Right ventricle myocardium superior (tissue), 1 donor: Measurements from ENCODE around the gene BTBD7. TPM values are rescaled to one million over a fixed set of nuclear protein-coding genes. Genes with fewer than 3 reads are reported as not detected.
"Not testable (repeated sequence)": the region's sequence is repeated elsewhere in the genome, so short reads cannot be mapped to it uniquely, and the experiment has no call there.

ENCODE experiments used
- ATAC-seq: fragments of 200-7000 bp; cut with Tn5 transposase; one replicate; pipeline ENCODE4 v1.9.1; 2020; ENCODE audit warnings: mild to moderate bottlenecking; ENCODE audit not compliant: poor library complexity
- DNase-seq: peaks from one replicate; pipeline ENCODE4 v3.0.0-alpha.2; 2020
- intact Hi-C: fragments of 100-400 bp; cut with DNase I; formaldehyde crosslinking; loops from one replicate; pipeline ENCODE4 v1.11.2; 2022
- total RNA-seq: library from RNA; stranded (reverse); fragmentation: NEBNext Ultra II Directional; extraction: Animal tissue kit (Norgen Biotek cat#: 25700); gene quantifications from one replicate; pipeline ENCODE4 v1.2.1, GENCODE V29; 2021
- donor health status: DM: no; HTN: yes; CAD: no; lungs with severe emphysema.

BTBD7 gene
- total RNA-seq, 1 donor from 2014 or later = 15.9 TPM

GRCh38 chr14:93274055-93274806 lies 58.6 kb downstream of the BTBD7 start:
- intact Hi-C loops = no loop called here
- no peak for ATAC-seq
- DNase-seq = no peak

DNA sequence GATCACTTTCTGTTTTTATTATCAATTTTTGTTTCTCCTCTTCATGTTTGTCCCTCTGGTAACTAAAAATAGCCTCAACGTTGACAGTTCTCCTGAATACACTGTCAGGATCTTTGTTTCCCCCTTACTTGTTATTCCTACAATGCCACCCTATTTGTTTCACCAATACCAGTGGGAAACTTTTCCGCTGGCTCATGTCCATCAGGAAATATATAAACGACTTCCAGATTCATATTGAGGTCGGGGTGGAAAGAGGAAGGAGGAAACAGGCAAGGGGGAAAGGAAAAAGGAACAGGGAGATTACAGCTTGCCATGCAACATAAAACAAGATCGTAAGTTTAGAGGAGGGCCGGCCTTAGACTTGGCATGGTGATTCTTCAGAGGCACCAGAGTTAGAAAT lies 61.7 kb downstream of the BTBD7 start:
- ATAC-seq = peak; percentile 36
- intact Hi-C loops = no loop called here

DNA sequence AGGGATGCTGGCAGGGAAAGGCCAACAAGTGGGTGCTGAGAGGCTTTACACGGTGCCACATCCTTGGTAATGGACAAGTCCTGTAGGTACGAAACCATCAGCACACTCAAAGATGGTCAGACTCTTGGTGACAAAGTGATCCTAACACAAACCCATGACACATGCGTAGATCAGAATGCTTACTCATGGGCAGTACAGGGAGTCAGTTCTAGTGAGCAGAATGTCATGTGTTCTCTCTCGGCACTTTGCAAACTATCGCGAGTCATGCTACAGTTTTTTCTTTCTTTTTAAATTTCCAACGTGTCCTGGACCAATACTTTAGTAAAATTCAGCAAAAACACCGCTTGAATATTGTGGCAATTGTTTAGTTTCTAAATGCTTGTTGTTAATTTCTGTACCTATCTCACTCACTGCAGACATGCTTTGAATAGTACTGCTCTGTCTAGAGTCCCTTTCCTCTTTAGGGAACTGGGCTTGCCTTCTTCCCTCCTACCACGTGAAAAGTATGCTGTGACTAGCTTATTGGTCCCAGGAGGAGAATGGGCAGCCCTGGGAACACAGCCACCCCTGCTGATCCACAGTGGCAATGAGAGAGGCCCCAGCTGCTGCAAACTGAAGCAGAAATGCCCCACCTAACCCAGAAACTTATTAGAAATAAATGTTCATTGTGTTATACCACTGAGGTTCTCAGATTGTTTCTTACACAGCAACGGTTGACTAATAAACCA lies 63.3 kb downstream of the BTBD7 start:
- DNase-seq = no peak
- peak; percentile 52 for ATAC-seq
- intact Hi-C loops = no loop called here

More for the DNA sequence above, 61.7 kb downstream of the BTBD7 start:
- DNase-seq = no peak

DNA sequence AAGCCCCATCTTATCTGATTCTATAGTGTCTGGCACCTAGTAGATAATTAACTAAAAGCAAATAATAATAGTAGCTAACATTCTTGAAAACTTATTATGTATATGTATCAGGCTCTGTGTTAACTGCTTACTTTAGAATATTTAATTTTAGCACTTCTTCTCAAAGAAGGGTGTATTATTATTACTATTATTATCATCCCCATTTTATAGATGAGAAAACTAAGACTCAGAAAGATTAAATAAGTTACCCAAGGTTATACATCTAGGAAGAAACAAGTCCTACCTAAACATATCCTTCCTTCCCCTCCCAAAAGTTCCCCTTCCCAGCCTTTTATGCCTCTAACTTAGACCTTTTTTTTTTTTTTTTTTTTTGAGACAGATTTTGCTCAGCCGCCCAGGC lies 64.4 kb downstream of the BTBD7 start:
- intact Hi-C loops = no loop called here
- ATAC-seq (no peak), DNase-seq (no peak)

DNA sequence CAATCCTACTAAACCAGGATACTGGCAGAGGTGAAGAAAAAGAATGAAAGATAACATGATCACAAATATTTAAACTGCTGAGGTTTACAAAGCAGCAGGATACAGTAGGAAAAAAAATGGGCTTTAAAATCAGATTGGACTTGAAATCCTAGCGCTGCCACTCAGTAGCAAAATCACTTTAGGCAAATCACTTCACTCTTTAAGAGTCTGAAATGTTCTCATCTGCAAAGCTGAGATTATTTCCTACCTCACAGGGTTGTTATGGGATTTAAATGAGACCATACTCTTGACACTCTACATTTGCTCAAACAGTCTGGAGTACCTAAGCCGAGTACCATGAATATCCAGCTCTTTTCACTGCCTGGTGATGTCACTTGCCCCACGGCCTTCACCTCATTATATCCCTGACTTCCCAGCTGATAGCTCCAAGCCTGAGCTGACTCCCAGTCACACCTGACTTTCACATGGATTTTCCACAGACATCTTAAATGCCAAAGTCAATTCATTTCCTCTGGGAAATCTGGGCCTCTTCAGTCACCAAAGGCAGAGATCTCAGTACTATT lies 65.6 kb downstream of the BTBD7 start:
- intact Hi-C loops = no loop called here
- no peak for DNase-seq
- no peak for ATAC-seq

DNA sequence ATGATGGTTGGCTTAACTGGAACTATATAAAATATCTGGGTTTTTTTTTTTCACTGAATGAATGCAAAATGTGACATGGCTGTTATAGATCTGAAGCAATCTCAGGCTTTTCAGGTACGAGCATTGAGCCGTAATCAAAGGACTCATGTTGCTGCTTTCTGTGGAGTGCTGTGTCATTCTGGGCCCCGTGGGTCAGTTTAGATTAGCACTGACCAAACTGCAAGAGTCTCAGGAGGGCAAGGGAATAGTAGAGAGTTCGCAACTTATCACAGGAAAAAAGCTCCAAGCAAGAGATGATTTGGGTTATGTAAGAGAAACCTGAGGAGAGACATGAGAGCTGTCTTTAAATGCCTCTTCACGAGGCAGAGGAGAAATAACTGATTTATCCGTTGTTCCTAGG lies 66.7 kb downstream of the BTBD7 start:
- ATAC-seq (no peak), DNase-seq (no peak)
- intact Hi-C loops = no loop called here

GRCh38 chr14:93263416-93263815 lies 69.4 kb downstream of the BTBD7 start:
- intact Hi-C loops = no loop called here
- DNase-seq (no peak), ATAC-seq (no peak)

GRCh38 chr14:93262446-93262845 lies 70.4 kb downstream of the BTBD7 start:
- intact Hi-C loops = no loop called here
- ATAC-seq = no peak

DNA sequence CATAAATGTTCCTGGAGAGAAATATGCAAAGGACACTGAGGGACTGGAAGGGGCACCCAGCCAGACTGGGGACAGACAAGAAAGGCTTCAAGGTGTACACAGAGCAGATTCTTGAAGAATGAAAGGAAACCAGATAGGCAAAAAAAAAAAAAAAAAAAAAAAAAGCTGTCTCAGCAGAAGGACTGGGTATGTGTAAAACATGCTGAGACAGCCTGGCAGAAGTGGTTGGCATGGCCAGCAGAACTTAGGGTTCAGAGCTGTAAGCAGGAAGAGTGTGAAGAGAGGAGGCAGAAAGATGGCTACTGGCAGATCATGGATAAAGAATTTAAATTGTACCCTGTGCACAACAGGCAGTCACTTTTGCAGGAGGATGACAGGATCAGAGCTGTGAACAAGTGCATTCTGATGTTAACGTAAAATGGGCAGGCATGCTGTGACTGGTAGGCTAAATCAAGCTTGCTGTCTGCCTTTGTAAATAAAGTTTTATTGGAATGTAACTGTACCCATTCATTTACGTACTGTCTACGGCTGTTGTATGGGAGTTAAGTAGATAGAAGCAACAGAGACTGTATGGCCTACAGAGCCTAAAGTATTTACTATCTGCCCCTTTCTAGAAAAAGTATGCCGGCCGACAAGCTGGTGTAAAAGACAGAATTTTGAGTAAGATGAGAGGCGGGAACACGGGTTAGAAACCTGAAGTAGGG lies 83.6 kb downstream of the BTBD7 start:
- DNase-seq (no peak), ATAC-seq (no peak)
- intact Hi-C loops = no loop called here

More at GRCh38 chr14:93262446-93262845, 70.4 kb downstream of the BTBD7 start:
- no peak for DNase-seq

DNA sequence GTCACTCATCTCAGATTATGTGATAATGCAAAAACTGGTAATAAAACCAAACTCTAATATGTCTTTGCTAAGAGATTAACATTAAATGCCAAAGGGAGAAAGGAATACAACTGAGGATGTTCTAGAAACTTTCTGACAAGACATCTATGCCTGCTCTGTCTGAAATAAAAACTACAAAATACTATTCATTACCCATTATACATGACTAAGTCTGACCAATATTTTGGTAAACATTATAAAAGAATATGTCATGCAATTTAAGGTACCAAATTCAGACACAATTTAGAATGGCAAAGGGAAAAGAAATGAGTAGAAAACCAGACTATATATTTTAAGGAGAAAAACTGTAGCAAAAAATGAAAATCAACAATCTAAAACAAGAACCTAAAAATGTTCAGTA lies 86.3 kb downstream of the BTBD7 start:
- ATAC-seq (no peak), DNase-seq (no peak)
- intact Hi-C loops = no loop called here

DNA sequence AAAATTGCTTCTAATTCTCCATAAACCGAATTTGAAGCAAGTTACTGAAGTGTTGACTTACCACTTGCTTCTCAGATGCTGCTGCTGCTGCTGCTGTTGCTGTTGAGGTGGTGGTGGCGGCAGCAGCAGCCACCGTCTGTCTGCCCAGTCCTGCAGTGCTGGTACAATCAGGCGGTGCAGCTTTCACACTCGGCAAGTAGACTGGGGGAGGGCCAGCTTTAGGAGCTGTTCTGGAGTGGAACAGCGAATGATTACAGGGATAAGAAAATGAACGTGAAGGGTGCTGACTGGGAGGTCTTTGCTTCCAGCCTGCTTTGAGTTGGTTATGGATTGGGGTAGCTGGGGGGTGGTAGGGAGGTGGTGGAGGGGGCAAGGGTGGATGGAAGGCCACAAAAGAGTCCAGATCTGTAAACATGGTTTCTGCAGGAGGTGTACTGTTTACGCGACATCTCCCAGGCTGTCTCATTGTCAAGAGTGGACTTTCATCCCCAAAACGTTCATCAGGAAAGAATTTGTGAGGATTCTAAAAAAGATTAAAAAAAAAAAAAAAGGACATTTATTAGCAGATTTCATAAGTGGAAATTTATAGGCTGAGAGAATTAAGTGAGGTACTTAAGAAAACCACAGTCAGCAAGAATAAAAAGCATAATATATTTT lies 86.9 kb downstream of the BTBD7 start:
- intact Hi-C loops = no loop called here
- ATAC-seq (no peak), DNase-seq (no peak)

- ATAC-seq = no peak
- DNase-seq = no peak
- intact Hi-C loops = no loop called here
Measured at GRCh38 chr14:93240678-93241000, 92.2 kb downstream of the BTBD7 start.

DNA sequence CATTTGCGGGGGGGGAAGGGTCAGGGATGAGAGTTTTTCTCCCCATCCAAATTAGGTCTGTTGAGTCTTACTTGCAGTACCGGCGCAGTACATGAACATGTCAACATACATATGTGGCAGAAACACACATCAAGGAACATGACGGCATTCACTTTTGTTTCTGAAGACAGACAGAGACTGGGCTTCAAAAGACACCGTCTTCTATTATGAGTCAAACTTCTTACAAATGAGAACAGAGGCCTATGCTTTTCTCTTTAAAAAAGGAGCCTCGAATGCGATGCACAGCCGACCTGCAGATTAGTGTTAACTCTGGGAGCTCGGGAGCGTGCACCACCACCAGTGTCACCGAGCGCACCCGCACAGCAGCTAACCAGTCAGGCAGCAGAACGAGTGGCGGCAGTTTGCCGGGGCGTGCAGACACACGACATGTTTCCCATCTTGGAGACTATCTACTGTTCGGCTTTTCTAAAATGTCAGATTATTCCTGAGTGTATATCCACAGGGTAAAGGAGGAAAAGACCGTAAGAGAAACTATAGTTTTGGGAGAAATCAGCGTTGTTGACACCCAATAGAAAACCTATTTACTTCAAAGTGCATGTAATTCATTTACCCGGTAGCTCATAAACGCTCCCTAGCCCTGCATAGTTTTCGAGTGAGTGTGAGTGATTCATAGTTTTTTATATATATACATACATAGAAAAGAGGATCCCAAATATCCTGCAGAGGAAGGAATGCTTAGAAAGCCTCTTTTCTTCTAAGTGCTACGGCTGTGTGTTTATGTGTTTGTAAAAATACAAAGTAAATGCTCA lies 92.8 kb downstream of the BTBD7 start:
- intact Hi-C loops = no loop called here
- no peak for DNase-seq
- ATAC-seq = no peak

- DNase-seq (no peak), ATAC-seq (no peak)
- intact Hi-C loops = no loop called here
Measured at GRCh38 chr14:93234798-93235197, 98.0 kb downstream of the BTBD7 start.

DNA sequence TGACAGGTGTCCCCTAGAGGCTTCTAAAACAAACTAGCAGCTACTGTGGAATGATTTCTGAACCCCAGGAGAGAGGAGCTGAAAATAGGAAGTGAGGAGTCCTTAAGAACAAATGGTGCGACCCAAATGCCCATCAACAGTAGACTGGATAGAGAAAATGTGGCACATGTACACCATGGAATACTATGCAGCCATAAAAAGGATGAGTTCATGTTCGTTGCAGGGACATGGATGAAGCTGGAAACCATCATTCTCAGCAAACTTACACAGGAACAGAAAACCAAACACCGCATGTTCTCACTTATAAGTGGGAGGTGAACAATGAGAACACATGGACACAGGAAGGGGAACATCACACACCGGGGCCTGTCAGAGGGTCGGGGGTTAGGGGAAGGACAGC lies 99.8 kb downstream of the BTBD7 start:
- DNase-seq, intact Hi-C loops, ATAC-seq: not testable (repeated sequence)

DNA sequence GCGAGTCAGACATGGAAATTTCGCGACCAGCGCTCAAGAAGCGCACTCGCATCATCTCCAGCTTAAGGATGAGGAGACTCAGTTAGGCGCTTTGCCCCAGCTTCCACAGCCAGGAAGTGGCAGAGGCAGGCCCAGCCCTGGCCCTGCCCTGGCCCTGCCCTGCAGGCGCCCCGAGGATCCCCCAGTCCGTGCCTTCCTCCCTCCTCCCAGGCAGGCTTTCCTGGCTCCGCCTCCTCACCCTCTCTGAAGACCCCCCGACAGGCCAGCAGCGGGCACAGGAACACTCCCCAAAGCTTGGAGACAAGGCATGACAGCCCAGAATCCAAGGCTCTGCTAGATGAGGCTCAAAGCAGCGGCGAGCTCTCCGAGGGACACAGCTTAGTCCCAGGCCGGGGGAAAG lies 100.7 kb downstream of the BTBD7 start:
- intact Hi-C loops = no loop called here
- DNase-seq = no peak
- no peak for ATAC-seq

- DNase-seq (no peak), ATAC-seq (peak; percentile 75)
- intact Hi-C loops = no loop called here
Measured at GRCh38 chr14:93231129-93231979, 101.5 kb downstream of the BTBD7 start.
